CD4-positive, alpha-beta T cell treated with Interleukin-4 for 4 hours (primary cell): ENCODE data around the gene BCR.

Experiments
- DNase-seq: peaks from one replicate; pipeline ENCODE4 v3.0.0-alpha.2; 2020

The BCR gene

GRCh38 chr22:23151827-23152226, 28.5 kb upstream of the BCR start:
- no peak for DNase-seq

GRCh38 chr22:23152238-23153114, 27.8 kb upstream of the BCR start:
- DNase-seq: no peak

GRCh38 chr22:23153994-23154393, 26.3 kb upstream of the BCR start:
- DNase-seq: no peak

- no peak for DNase-seq
These were observed 25.8 kb upstream of the BCR start for GRCh38 chr22:23154461-23154860.

GRCh38 chr22:23155143-23155542, 25.2 kb upstream of the BCR start:
- no peak for DNase-seq

- no peak for DNase-seq
These were observed 24.5 kb upstream of the BCR start for GRCh38 chr22:23155831-23156230.

GRCh38 chr22:23156286-23156685, 24.0 kb upstream of the BCR start:
- DNase-seq: no peak

GRCh38 chr22:23157560-23158515, 22.5 kb upstream of the BCR start:
- DNase-seq: no peak

GRCh38 chr22:23158516-23159290, 21.6 kb upstream of the BCR start:
- no peak for DNase-seq

- DNase-seq: no peak
These were observed 21.0 kb upstream of the BCR start for GRCh38 chr22:23159291-23159630.

- no peak for DNase-seq
These were observed 19.3 kb upstream of the BCR start for GRCh38 chr22:23161029-23161428.

- no peak for DNase-seq
These were observed 18.7 kb upstream of the BCR start for GRCh38 chr22:23161574-23161973.

- no peak for DNase-seq
These were observed 16.6 kb upstream of the BCR start for GRCh38 chr22:23163665-23164064.

GRCh38 chr22:23164091-23164490, 16.2 kb upstream of the BCR start:
- no peak for DNase-seq

- no peak for DNase-seq
These were observed 14.1 kb upstream of the BCR start for GRCh38 chr22:23166042-23166831.

GRCh38 chr22:23166841-23167616, 13.3 kb upstream of the BCR start:
- DNase-seq: no peak

- DNase-seq: no peak
These were observed 11.8 kb upstream of the BCR start for GRCh38 chr22:23168391-23169042.

- DNase-seq: no peak
These were observed 11.3 kb upstream of the BCR start for GRCh38 chr22:23169043-23169406.

- DNase-seq: no peak
These were observed 4.3 kb upstream of the BCR start for GRCh38 chr22:23175817-23176644.

- DNase-seq: no peak
These were observed 3.7 kb upstream of the BCR start for GRCh38 chr22:23176645-23177027.
